LoVo (cell line): ENCODE results near the gene TEKT2.
A peak's percentile ranks its signal among the peaks of the same experiment; 100 is the strongest.

ENCODE experiments used
- DNase-seq: peaks from one replicate; pipeline ENCODE4 v3.0.0-alpha.2; 2016; ENCODE audit warnings: low spot score

TEKT2 gene

GRCh38 chr1:36087233-36088123 lies 3.6 kb downstream of the TEKT2 start:
- DNase-seq = no peak

GRCh38 chr1:36088265-36088576 lies 4.3 kb downstream of the TEKT2 start:
- no peak for DNase-seq

- peak; percentile 91 for DNase-seq
Measured at GRCh38 chr1:36088577-36089392, 4.9 kb downstream of the TEKT2 start, which contains the start of gene ADPRS. TSS of gene ADPRS (plus strand) at chr1:36088892. CDS start at chr1:36088905, 13 bp downstream.

GRCh38 chr1:36089393-36090121 lies 5.7 kb downstream of the TEKT2 start:
- DNase-seq = no peak

GRCh38 chr1:36091141-36091540 lies 7.2 kb downstream of the TEKT2 start:
- no peak for DNase-seq

GRCh38 chr1:36091698-36092097 lies 7.8 kb downstream of the TEKT2 start:
- no peak for DNase-seq

- DNase-seq = no peak
Measured at GRCh38 chr1:36092166-36092797, 8.4 kb downstream of the TEKT2 start.

GRCh38 chr1:36092798-36093185 lies 8.9 kb downstream of the TEKT2 start:
- DNase-seq = no peak

GRCh38 chr1:36093226-36093625 lies 9.3 kb downstream of the TEKT2 start:
- no peak for DNase-seq

- DNase-seq = no peak
Measured at GRCh38 chr1:36093929-36094328, 10.0 kb downstream of the TEKT2 start.

GRCh38 chr1:36094621-36095061 lies 10.7 kb downstream of the TEKT2 start:
- no peak for DNase-seq

- no peak for DNase-seq
Measured at GRCh38 chr1:36095760-36096405, 12.0 kb downstream of the TEKT2 start.

- no peak for DNase-seq
Measured at GRCh38 chr1:36096500-36097432, 12.9 kb downstream of the TEKT2 start.

- DNase-seq = no peak
Measured at GRCh38 chr1:36097693-36098585, 14.0 kb downstream of the TEKT2 start.

GRCh38 chr1:36098650-36099365 lies 14.9 kb downstream of the TEKT2 start:
- no peak for DNase-seq

GRCh38 chr1:36099681-36100341 lies 15.9 kb downstream of the TEKT2 start:
- peak; percentile 56 for DNase-seq

GRCh38 chr1:36100376-36100775 lies 16.5 kb downstream of the TEKT2 start:
- DNase-seq = no peak

GRCh38 chr1:36101546-36101945 lies 17.7 kb downstream of the TEKT2 start:
- DNase-seq = no peak
